Activated CD8-positive, alpha-beta memory T cell treated with anti-CD3 and anti-CD28 coated beads, Interleukin-2, amount 10 ng/mL, durations not matched to agents 7 days and 5 days (primary cell): ENCODE results near the gene ESM1. TPM values are rescaled to one million over a fixed set of nuclear protein-coding genes. Genes with fewer than 3 reads are reported as not detected.

Experiments
- ATAC-seq: fragments of 150-1000 bp; cut with Tn5 transposase; one replicate; pipeline ENCODE4 v1.10.0; 2021; ENCODE audit warnings: moderate library complexity
- CTCF ChIA-PET: fragments of 350-600 bp; sonication (Branson Sonifier 250); formaldehyde crosslinking; loops from one replicate; lab custom pipeline; 2021; ENCODE audit warnings: antibody characterized with exemption; lab: Charles Lee
- DNase-seq: peaks from one replicate; pipeline ENCODE4 v3.0.0-alpha.2; 2020
- H3K27ac Mint-ChIP-seq: one replicate; pipeline ENCODE4 v1.8.0; 2021; ENCODE audit warnings: mild to moderate bottlenecking, mixed read lengths
- H3K27me3 Mint-ChIP-seq: one replicate; pipeline ENCODE4 v1.8.0; 2021; ENCODE audit warnings: mixed read lengths
- H3K36me3 Mint-ChIP-seq: one replicate; pipeline ENCODE4 v1.8.0; 2021; ENCODE audit warnings: mild to moderate bottlenecking, mixed read lengths
- H3K4me1 Mint-ChIP-seq: one replicate; pipeline ENCODE4 v1.8.0; 2021; ENCODE audit warnings: mixed read lengths
- H3K4me3 Mint-ChIP-seq: one replicate; pipeline ENCODE4 v1.8.0; 2021; ENCODE audit warnings: mild to moderate bottlenecking, moderate library complexity, mixed read lengths
- H3K9me3 Mint-ChIP-seq: one replicate; pipeline ENCODE4 v1.8.0; 2022; ENCODE audit warnings: low read depth, mixed read lengths
- total RNA-seq, 2 experiments: library from RNA; stranded (reverse); gene quantifications; one replicate each; pipeline ENCODE4 v1.2.3, GENCODE V29; 2021

The ESM1 gene
- total RNA-seq, 2 experiments from 2014 or later = 0.21 to 0.38 TPM

DNA sequence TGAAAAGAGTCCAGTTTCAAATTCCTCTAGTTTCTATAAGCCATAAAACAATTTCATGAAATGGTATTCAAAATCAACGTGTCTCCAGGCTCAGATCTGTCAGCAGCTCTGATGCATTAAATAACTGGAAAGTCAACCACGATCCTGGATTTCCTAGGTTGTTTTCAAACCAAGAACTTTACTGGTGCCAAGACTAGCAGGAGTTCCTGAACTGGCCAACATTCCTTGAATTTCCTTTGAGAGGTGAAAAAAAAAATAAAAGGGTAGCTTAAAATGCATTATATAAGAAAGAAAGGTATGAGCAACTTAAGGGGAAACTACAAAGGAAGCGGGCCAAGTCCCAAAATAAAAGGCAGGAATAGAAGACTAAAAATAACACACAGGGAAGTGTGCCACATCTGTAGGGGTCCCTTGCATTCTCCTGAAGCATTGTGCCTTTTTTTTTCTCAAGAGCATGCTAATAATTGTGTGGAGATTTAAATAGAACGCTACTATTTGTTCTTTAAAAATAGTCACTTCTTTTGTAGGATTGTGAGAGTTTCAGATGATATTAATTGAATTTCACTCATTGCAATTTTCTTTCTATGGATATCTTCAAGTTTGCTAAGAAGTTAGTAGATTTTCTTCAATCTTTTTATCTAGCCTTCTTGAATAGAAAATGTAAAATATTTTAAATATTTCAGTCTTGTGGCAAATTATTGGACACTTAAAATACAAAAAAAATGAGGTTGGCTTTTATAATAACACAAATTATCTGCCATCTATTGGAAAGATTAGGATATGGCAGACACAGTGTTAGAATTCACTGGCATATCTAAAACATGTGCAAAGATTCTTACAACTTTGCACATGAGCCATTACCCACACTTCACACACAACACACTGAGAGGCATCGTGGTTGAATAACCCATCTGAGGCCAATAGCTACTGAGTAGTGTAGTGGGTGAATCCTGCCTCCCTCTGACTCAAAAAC is 15.3 kb downstream of the ESM1 start:
- no peak for ATAC-seq
- Mint-ChIP-seq H3K4me1 (no peaks in the 10 kb centered on the region), H3K4me3 (no peak overlapping the region), H3K36me3 (no peaks in the 10 kb centered on the region), H3K9me3 (no peaks in the 10 kb centered on the region), H3K27ac (no peak overlapping the region), H3K27me3 (peaks cover 3% of the 10 kb centered on the region)
- CTCF ChIA-PET = interaction anchor here (1.6 to 2.8 kb wide), 5 partner anchors 9 to 26 kb away, joined by 4 to 10 read pairs (median 6); no protein-coding TSS in a partner anchor
- DNase-seq = no peak

DNA sequence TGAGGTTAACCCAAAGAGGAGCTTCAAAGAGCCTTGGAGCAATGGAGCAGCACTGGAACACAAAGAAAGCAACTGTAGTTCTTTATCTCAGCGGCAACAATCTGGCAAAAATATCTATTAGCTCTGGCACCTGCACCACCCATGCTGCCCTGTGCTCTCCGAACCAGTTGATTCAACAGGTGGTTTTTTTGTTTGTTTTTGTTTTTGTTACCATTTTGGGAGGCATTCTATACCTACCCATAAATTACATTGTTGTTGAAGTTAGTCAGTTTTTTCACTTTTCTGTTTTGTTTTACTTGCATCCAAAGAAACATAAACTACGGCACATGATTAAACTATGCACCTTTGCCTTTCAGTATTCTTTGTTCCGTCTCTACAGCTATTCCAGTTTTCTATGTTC is 16.2 kb downstream of the ESM1 start:
- Mint-ChIP-seq H3K4me3 (no peak overlapping the region), H3K36me3 (no peaks in the 10 kb centered on the region), H3K9me3 (no peaks in the 10 kb centered on the region), H3K4me1 (no peaks in the 10 kb centered on the region), H3K27me3 (peaks cover 3% of the 10 kb centered on the region), H3K27ac (no peak overlapping the region)
- ATAC-seq (no peak), DNase-seq (no peak)
- CTCF ChIA-PET = interaction anchor here (1.6 to 2.8 kb wide), 4 partner anchors 10 to 25 kb away, joined by 4 to 7 read pairs (median 5); no protein-coding TSS in a partner anchor

DNA sequence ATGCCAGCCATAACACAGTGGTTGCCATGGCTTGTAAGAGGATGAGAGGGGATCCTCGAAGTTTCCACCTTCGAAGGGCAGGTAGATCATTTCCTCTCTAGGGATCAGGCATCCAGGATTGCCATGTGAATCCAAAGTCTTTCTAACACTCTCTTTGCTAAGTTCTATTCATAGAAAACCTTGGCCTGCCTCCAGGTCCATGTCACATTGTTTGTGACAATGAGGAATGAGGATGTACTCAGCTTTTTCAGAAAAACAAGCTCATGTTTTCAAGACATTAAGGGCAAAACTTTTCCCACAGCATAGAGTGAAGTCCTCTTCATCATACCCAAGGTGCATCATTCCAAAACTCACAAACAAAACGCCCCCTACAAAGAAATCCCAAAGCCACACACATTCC is 19.6 kb downstream of the ESM1 start:
- no peak for DNase-seq
- CTCF ChIA-PET = interaction anchor here (3.0 to 3.9 kb wide), 2 partner anchors 22 to 59 kb away, joined by 10 to 20 read pairs; no protein-coding TSS in a partner anchor
- H3K4me3 Mint-ChIP-seq = no peak overlapping the region
- H3K9me3 Mint-ChIP-seq = no peaks in the 10 kb centered on the region
- H3K36me3 Mint-ChIP-seq = no peaks in the 10 kb centered on the region
- no peaks in the 10 kb centered on the region for H3K27me3 Mint-ChIP-seq
- H3K27ac Mint-ChIP-seq = no peak overlapping the region
- H3K4me1 Mint-ChIP-seq = no peaks in the 10 kb centered on the region
- no peak for ATAC-seq

DNA sequence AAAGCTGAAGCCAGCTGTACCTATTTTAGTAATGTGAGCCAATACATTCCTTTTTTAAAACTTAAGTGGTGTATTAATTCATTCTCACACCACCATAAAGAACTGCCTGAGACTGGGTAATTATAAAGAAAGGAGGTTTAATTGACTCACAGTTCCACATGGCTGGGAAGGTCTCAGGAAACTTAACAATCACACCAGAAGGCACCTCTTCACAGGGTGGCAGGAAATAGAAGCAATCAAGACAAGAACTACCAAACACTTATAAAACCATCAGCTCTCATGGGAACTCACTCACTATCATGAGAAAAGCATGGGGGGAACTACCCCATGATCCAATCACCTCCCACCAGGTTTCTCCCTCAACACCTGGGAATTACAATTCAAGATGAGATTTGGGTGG is 21.0 kb downstream of the ESM1 start:
- Mint-ChIP-seq H3K27me3 (no peaks in the 10 kb centered on the region), H3K9me3 (no peaks in the 10 kb centered on the region), H3K27ac (no peak overlapping the region), H3K36me3 (no peaks in the 10 kb centered on the region), H3K4me1 (no peaks in the 10 kb centered on the region), H3K4me3 (no peak overlapping the region)
- CTCF ChIA-PET = interaction anchor here (1.0 to 3.9 kb wide), 3 partner anchors 20 to 59 kb away, joined by 3 to 20 read pairs (median 10); no protein-coding TSS in a partner anchor
- ATAC-seq (no peak), DNase-seq (no peak)

DNA sequence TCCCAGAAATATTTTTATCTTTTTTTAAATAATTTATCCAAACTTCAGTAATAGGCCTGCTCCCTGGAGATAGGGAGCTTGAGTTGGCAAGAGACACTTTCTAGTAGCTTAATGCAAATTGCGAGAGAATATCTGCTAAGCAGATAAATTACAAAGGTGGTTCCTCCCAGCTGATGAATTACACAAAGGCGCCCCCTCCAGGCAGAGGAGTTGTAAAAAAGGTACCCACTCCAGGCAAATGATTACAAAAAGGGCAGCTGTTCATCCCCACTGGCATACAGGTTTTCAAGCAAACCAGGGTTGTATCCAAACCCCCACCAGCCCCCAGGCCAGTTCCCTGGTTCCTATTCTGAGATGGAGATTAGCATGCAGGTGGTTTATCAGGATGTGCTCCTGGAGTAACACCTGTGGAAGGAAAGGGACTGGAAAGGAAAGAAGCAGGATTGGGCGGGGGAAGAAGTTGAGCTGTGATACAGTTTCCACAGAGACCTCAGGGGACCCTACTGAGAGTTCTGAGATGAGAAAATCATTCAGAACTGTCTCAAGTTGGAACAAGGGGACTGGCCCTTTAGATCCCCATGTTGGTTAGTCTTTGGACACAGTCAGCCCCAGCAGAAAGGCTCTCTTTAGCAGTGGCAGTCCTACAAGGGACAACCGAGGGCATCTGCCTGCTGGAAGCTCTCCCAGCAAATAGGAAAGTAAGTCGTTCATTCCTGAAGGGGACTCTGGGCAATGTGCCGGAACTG is 25.5 kb downstream of the ESM1 start:
- Mint-ChIP-seq H3K27me3 (peaks cover 3% of the 10 kb centered on the region), H3K27ac (no peak overlapping the region), H3K36me3 (peaks cover 5% of the 10 kb centered on the region), H3K9me3 (no peaks in the 10 kb centered on the region), H3K4me1 (peaks cover 2% of the 10 kb centered on the region), H3K4me3 (no peak overlapping the region)
- ATAC-seq (no peak), DNase-seq (peak; percentile 57)
- CTCF ChIA-PET = interaction anchor here (0.7 to 3.3 kb wide), 16 partner anchors 10 to 200 kb away, joined by 3 to 31 read pairs (median 4); partner anchors contain the start of gene GPX8

DNA sequence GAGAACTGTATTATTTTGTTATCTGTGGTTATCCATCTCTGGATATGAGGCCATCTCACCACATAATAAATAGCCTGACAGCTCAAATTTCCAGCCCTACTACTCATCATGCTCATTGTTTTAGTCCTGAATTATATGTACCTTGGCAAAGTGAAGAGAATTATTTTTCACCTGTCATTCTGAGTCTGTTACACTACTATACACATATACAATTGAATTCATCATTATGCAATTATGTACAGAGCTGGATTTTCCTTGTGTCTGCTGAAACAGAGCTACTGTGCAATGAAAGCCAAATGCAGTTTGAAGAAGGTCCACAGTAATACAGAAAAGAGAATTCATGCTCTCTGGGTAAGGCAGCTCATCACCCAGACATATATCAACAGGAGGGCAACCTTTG is 28.5 kb downstream of the ESM1 start:
- CTCF ChIA-PET = interaction anchor here (0.6 to 4.0 kb wide), 2 partner anchors 13 to 388 kb away, joined by 4 to 29 read pairs; no protein-coding TSS in a partner anchor
- ATAC-seq = no peak
- no peak overlapping the region for H3K27ac Mint-ChIP-seq

DNA sequence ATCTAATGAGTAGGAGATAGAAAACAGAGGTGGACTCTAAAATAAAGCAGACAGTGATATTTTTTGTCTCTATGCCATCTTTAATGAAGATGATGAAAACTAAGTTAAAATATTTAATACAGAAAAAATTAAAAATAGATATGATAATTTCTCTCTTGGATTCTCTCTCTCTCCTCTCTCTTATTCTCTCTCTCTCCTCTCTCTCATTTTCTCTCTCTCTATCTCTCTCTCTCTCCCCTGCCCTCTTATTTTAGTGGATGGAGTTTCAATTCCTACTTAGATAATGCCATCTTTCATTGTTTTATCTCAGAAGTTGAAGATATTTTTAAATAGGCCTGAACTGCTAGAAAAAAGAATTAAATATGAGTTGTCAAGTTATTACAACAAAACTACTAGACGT is 38.2 kb downstream of the ESM1 start:
- DNase-seq (no peak), ATAC-seq (no peak)
- no peak overlapping the region for H3K4me3 Mint-ChIP-seq
- no peak overlapping the region for H3K27ac Mint-ChIP-seq
- H3K4me1 Mint-ChIP-seq = peaks cover 14% of the 10 kb centered on the region
- peaks cover 7% of the 10 kb centered on the region for H3K9me3 Mint-ChIP-seq
- H3K27me3 Mint-ChIP-seq = peaks cover 3% of the 10 kb centered on the region
- peaks cover 20% of the 10 kb centered on the region for H3K36me3 Mint-ChIP-seq
- CTCF ChIA-PET = no interaction called here

More for the DNA sequence above, 28.5 kb downstream of the ESM1 start:
- peaks cover 3% of the 10 kb centered on the region for H3K27me3 Mint-ChIP-seq
- no peak overlapping the region for H3K4me3 Mint-ChIP-seq
- peaks cover 2% of the 10 kb centered on the region for H3K4me1 Mint-ChIP-seq
- H3K9me3 Mint-ChIP-seq = peaks cover 9% of the 10 kb centered on the region
- peaks cover 7% of the 10 kb centered on the region for H3K36me3 Mint-ChIP-seq
- DNase-seq = no peak

DNA sequence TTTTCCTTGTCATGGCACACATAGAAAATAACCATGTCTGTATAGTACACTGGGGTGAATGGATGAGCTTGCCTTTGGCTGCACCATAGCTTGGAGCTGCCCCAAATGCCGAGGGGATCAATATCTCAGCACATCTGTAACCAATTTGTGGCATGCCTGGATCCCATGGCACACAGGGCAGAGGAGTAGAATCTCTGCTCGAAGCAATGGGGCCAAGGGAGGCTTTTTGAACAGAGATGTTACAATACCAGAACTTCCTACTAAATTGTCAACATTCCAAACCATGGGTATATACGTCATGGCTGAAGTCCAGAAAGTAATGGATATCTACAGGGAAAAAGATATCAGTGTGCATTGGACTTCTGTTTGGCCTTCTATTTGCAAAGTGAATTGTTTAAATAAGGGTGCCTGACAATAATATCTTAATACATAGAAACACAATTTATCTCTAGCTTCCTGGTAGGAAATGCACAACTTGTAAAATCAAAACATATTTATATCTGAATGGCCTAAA is 39.0 kb downstream of the ESM1 start:
- H3K4me3 Mint-ChIP-seq = no peak overlapping the region
- H3K27ac Mint-ChIP-seq = no peak overlapping the region
- peaks cover 14% of the 10 kb centered on the region for H3K4me1 Mint-ChIP-seq
- peaks cover 20% of the 10 kb centered on the region for H3K36me3 Mint-ChIP-seq
- no peak for DNase-seq
- ATAC-seq = no peak
- CTCF ChIA-PET = interaction anchor here (3.1 to 3.3 kb wide), 2 partner anchors 116 to 195 kb away, joined by 13 to 38 read pairs; no protein-coding TSS in a partner anchor
- peaks cover 7% of the 10 kb centered on the region for H3K9me3 Mint-ChIP-seq
- peaks cover 3% of the 10 kb centered on the region for H3K27me3 Mint-ChIP-seq

DNA sequence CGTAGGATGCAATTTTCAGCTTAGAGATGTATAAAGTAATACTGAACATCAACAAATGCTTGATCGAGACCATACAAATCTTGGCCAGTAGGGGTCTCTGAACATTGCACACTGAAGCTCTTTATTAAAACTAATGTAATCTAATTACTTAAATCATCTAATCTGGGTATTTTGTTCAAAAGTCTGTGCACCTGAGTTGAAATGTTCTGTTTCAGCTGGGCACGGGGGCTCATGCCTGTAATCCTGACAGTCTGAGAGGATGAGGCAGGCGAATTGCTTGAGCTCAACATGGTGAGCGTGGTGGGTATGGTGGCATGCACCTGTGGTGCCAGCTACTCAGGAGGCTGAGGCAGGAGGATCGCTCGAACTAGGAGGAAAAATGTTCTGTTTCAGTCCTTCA is 41.0 kb downstream of the ESM1 start:
- CTCF ChIA-PET = interaction anchor here (0.7 to 3.8 kb wide), 53 partner anchors 9 to 420 kb away, joined by 3 to 40 read pairs (median 7); partner anchors contain the start of genes GPX8 and GZMK
- Mint-ChIP-seq H3K27me3 (peaks cover 3% of the 10 kb centered on the region), H3K9me3 (peaks cover 7% of the 10 kb centered on the region), H3K4me3 (no peak overlapping the region), H3K27ac (no peak overlapping the region), H3K36me3 (peaks cover 18% of the 10 kb centered on the region), H3K4me1 (peaks cover 14% of the 10 kb centered on the region)
- DNase-seq (peak; percentile 65), ATAC-seq (peak; percentile 71)

DNA sequence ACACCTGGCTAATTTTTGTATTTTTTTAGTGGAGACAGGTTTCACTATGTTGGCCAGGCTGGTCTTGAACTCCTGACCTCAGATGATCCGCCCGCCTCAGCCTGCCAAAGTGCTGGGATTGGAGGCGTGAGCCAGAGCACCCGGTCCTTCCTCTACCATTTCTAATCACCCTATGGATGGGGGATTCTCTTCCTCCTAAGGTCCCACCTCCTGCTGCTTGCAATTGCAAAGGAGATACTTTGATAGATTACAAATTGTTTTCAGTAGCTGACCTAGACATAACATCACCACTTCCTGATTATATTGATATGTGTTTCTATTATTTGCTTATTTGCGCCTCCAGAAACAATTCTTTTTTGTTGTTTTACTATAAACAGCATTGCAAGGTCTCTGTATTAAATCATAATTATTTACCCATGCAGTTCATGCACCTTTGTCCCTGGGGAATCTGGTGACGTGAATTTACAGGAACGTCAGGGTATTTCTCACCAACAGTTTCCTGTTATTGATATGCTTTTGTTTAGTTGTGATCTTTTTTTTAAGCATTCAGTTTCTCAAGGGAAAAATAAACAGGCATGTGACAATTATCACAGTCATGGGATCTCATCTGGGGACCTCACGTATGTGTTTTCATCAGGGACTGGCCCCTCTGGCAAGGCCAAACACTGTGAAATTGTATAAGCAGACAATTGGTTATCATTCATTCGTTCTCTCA is 43.2 kb downstream of the ESM1 start:
- ATAC-seq = no peak
- CTCF ChIA-PET = interaction anchor here (1.0 to 3.8 kb wide), 8 partner anchors 9 to 204 kb away, joined by 4 to 32 read pairs (median 22); no protein-coding TSS in a partner anchor
- H3K27me3 Mint-ChIP-seq = peaks cover 3% of the 10 kb centered on the region
- peaks cover 3% of the 10 kb centered on the region for H3K36me3 Mint-ChIP-seq
- no peaks in the 10 kb centered on the region for H3K9me3 Mint-ChIP-seq
- no peak overlapping the region for H3K4me3 Mint-ChIP-seq
- H3K4me1 Mint-ChIP-seq = peaks cover 14% of the 10 kb centered on the region
- DNase-seq = no peak
- no peak overlapping the region for H3K27ac Mint-ChIP-seq

DNA sequence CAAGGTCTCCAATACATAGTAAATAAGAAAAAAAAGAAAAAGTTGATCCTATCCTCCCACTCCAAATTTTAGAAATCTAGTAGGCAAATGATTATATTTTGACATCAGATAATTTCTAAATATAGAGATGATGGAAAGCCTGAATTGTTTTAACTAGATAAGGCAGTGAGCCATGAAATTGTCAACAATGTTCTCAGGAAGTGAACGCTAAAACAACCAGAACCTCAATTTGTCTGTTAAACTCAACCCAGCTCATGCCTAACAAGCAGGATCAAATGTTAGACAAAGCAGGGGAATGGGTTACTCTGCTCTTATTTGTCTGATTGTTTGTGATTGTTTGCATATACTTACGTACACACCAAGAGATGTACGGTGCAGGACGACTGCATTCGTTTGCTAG is 49.2 kb downstream of the ESM1 start:
- no peak for DNase-seq
- CTCF ChIA-PET = interaction anchor here (1.5 to 2.1 kb wide), 2 partner anchors 8 to 9 kb away, joined by 5 to 8 read pairs; no protein-coding TSS in a partner anchor
- no peak overlapping the region for H3K4me3 Mint-ChIP-seq
- H3K27me3 Mint-ChIP-seq = peaks cover 27% of the 10 kb centered on the region
- H3K27ac Mint-ChIP-seq = no peak overlapping the region
- H3K4me1 Mint-ChIP-seq = no peaks in the 10 kb centered on the region
- no peak for ATAC-seq
- no peaks in the 10 kb centered on the region for H3K9me3 Mint-ChIP-seq
- H3K36me3 Mint-ChIP-seq = peaks cover 1% of the 10 kb centered on the region

DNA sequence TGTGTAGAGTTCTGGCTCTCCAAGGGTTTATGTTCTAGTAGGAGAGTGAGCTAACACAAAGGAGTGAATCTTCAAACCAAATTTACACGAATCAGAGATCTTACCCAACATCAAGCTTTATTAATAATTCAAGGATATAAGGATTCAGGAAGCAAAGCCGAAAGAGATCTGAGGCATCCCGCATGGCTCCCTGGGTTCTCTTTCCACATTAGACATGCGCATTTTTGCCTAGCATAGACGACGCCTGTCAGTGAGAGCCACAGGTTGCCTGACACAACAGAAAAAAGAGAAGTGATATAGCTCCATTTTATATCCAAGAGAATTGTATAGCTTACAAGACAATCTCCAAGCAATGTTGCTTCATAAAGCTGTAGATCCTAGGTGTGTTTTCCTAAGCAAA is 52.6 kb downstream of the ESM1 start:
- DNase-seq (no peak), ATAC-seq (no peak)
- CTCF ChIA-PET = interaction anchor here (1.0 to 1.5 kb wide), 2 partner anchors 11 kb away, joined by 3 to 16 read pairs; no protein-coding TSS in a partner anchor
- no peak overlapping the region for H3K27ac Mint-ChIP-seq
- no peaks in the 10 kb centered on the region for H3K9me3 Mint-ChIP-seq
- peaks cover 6% of the 10 kb centered on the region for H3K4me1 Mint-ChIP-seq
- peaks cover 27% of the 10 kb centered on the region for H3K27me3 Mint-ChIP-seq
- peaks cover 1% of the 10 kb centered on the region for H3K36me3 Mint-ChIP-seq
- H3K4me3 Mint-ChIP-seq = no peak overlapping the region
